ENCODE data around the gene PIWIL4.

PIWIL4 gene

DNA sequence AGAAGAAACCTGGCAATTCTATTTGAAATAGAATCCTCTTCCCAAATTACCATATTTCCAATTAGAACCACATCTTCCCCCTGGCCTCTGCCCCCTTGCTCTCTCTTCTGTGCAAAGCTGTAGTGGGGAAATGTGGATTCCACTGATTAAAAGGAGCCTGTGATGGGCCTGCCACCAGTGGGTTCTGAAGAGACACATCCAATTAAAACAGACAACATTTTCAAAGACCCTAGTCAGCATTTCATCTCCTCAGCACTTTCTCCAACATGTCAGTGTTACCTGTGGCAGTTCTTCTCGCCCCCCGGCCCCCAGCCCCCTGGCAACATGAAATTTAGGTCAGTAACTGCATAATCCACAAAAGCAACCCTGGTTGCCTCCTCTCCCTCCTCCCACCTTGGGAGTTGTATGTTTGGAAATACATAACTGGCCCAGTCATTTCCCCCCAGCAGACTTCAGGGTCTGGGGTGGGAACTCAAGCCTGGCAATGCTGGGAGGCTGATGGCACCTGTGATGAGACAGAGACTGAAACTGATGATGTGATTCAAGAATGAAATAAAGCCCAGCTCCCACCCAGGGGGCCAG is 101.1 kb downstream of the PIWIL4 start:
- no peak overlapping the region for H3K4ac ChIP-seq (ENCODE audit: low read depth in 1 of 2, low read length in 2 of 2)
- no peak overlapping the region for H3K9ac ChIP-seq (ENCODE audit: low read length)
- H2AK5ac ChIP-seq (ENCODE audit: low read length, severe bottlenecking): no peak overlapping the region
- no peak overlapping the region for H2BK12ac ChIP-seq (ENCODE audit: low read length in 2 of 2)
- no peak overlapping the region for H3K14ac ChIP-seq (ENCODE audit: low read length in 2 of 2)
- no peak overlapping the region for H4K8ac ChIP-seq (ENCODE audit: low read length)
- H2AFZ ChIP-seq (ENCODE audit: low read depth, low read length): no peak overlapping the region
- no peaks in the 10 kb centered on the region for H3K79me1 ChIP-seq (replicated peaks; ENCODE audit: low read length, poor library complexity, severe bottlenecking)
- H3K18ac ChIP-seq (ENCODE audit: low read depth in 1 of 2, low read length in 2 of 2): no peak overlapping the region
- H4K91ac ChIP-seq (ENCODE audit: low read length): no peak overlapping the region
- H3K4me1 ChIP-seq (ENCODE audit: control insufficient read depth, insufficient read depth, low read depth, low read length): peaks cover 15% of the 10 kb centered on the region
- H2BK15ac ChIP-seq (ENCODE audit: low read depth, poor library complexity, severe bottlenecking): peak overlapping the region; percentile 38
- no peak overlapping the region for H2BK5ac ChIP-seq (ENCODE audit: low read depth, low read length, poor library complexity, severe bottlenecking)
- no peak for DNase-seq
- H3K4me2 ChIP-seq (ENCODE audit: low read length, poor library complexity, severe bottlenecking): no peak overlapping the region
- no peak overlapping the region for H3K4me3 ChIP-seq (ENCODE audit: insufficient read depth in 1 of 2, low read depth in 1 of 2, low read length in 2 of 2)
- H3K27me3 ChIP-seq (ENCODE audit: control insufficient read depth in 1 of 2, insufficient read depth in 1 of 2, low read length in 2 of 2): no peaks in the 10 kb centered on the region
- no peak overlapping the region for H3K27ac ChIP-seq (ENCODE audit: low read length, poor library complexity, severe bottlenecking)
- WGBS: 67% methylated on average over 2 of the region's 2 CpGs
- H3K36me3 ChIP-seq (ENCODE audit: control insufficient read depth in 1 of 2, insufficient read depth in 2 of 2, low read depth in 1 of 2, low read length in 2 of 2): no peaks in the 10 kb centered on the region
- no peak overlapping the region for H2BK120ac ChIP-seq (ENCODE audit: low read depth, low read length)
- H3K23ac ChIP-seq (ENCODE audit: low read length in 2 of 2): no peak overlapping the region
- no peaks in the 10 kb centered on the region for H3K9me3 ChIP-seq (ENCODE audit: control insufficient read depth, low read length)

- H3K4me3 ChIP-seq (ENCODE audit: insufficient read depth in 1 of 2, low read depth in 1 of 2, low read length in 2 of 2): no peak overlapping the region
- no peak overlapping the region for H2AK5ac ChIP-seq (ENCODE audit: low read length, severe bottlenecking)
- 92% methylated on average over 4 of the region's 4 CpGs for WGBS
- no peaks in the 10 kb centered on the region for H3K36me3 ChIP-seq (ENCODE audit: control insufficient read depth in 1 of 2, insufficient read depth in 2 of 2, low read depth in 1 of 2, low read length in 2 of 2)
- H3K14ac ChIP-seq (ENCODE audit: low read length in 2 of 2): no peak overlapping the region
- H4K91ac ChIP-seq (ENCODE audit: low read length): no peak overlapping the region
- no peak overlapping the region for H3K23ac ChIP-seq (ENCODE audit: low read length in 2 of 2)
- no peak overlapping the region for H2BK120ac ChIP-seq (ENCODE audit: low read depth, low read length)
- no peaks in the 10 kb centered on the region for H3K79me1 ChIP-seq (replicated peaks; ENCODE audit: low read length, poor library complexity, severe bottlenecking)
- H3K18ac ChIP-seq (ENCODE audit: low read depth in 1 of 2, low read length in 2 of 2): no peak overlapping the region
- no peaks in the 10 kb centered on the region for H3K27me3 ChIP-seq (ENCODE audit: control insufficient read depth in 1 of 2, insufficient read depth in 1 of 2, low read length in 2 of 2)
- H3K27ac ChIP-seq (ENCODE audit: low read length, poor library complexity, severe bottlenecking): no peak overlapping the region
- no peak overlapping the region for H2AFZ ChIP-seq (ENCODE audit: low read depth, low read length)
- no peak overlapping the region for H3K4me2 ChIP-seq (ENCODE audit: low read length, poor library complexity, severe bottlenecking)
- no peak overlapping the region for H4K8ac ChIP-seq (ENCODE audit: low read length)
- no peak overlapping the region for H2BK12ac ChIP-seq (ENCODE audit: low read length in 2 of 2)
- H3K9me3 ChIP-seq (ENCODE audit: control insufficient read depth, low read length): no peaks in the 10 kb centered on the region
- no peak for DNase-seq
- no peak overlapping the region for H2BK5ac ChIP-seq (ENCODE audit: low read depth, low read length, poor library complexity, severe bottlenecking)
- peaks cover 15% of the 10 kb centered on the region for H3K4me1 ChIP-seq (ENCODE audit: control insufficient read depth, insufficient read depth, low read depth, low read length)
- no peak overlapping the region for H3K9ac ChIP-seq (ENCODE audit: low read length)
- H2BK15ac ChIP-seq (ENCODE audit: low read depth, poor library complexity, severe bottlenecking): peak overlapping the region; percentile 38
- no peak overlapping the region for H3K4ac ChIP-seq (ENCODE audit: low read depth in 1 of 2, low read length in 2 of 2)
Observed at GRCh38 chr11:94669023-94669422, 101.9 kb downstream of the PIWIL4 start.

Measured in mesenchymal stem cell (in vitro differentiated cells and primary cell).